HG02623 (cell line): ENCODE data around the gene TTC3.

ENCODE experiments used
- ATAC-seq: cut with Tn5 transposase; IDR thresholded peaks from one replicate; pipeline ENCODE4 v1.9.1; 2021; ENCODE audit warnings: moderate library complexity; ENCODE audit not compliant: unreplicated experiment

The TTC3 gene

GRCh38 chr21:37145635-37146111, 72.6 kb downstream of the TTC3 start:
- ATAC-seq: no peak

DNA sequence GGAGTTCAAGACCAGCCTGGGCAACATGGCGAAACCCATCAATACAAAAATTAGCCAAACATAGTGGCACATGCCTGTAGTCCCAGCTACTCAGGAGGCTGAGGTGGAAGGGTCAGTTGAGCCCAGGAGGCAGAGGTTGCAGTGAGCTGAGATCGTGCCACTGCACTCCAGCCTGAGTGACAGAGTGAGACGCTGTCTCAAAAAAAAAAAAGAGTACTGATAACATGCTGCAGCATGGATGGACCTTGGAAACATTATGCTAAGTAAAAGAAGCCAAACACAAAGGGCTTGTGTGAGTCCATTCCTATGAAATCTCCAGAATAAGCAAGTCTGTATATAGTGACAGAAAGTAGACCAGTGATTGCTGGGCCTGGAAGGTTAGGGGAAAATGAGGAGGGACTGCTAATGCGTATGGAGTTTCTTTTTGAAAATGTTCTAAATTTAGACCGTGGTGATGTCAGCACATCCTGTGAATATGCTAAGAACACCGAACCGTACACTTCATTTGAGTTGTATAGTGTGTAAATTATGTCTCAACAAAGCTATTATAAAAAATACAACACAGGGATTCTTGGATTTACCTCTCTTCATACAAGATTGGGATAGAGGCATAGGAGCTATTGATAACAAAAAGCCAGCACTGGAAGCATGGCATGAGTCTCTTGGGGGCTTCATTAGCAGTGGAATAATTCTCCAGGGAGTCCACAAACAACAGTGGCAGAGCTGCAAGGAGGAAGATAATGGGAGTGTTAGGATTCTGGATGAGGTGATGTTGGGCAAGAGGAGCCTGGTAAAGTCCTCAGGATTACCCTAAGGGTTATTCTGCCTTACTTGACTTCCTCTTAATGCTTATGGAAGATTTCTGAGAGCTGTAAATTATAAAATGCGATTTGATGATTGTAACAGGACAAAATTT, 73.5 kb downstream of the TTC3 start:
- ATAC-seq: no peak

DNA sequence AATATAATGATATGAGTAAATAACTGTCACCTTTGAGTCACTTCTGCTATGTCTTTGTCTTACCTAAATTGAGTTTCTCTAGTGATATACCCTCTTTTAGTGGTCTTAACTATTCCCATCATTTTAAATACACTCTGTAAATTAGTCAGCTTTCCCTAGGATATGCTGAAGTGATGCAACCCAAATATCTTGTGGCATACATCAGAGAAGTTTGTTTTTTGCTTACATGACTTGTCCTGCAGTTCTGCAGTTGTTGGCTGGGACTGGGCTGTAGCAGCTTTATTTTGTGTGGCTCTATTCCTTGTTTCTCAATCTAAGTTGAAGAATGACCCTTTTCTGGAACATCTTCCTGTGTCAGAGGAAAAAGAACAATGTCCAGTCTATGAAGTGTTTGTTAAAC, 76.4 kb downstream of the TTC3 start:
- ATAC-seq: no peak

DNA sequence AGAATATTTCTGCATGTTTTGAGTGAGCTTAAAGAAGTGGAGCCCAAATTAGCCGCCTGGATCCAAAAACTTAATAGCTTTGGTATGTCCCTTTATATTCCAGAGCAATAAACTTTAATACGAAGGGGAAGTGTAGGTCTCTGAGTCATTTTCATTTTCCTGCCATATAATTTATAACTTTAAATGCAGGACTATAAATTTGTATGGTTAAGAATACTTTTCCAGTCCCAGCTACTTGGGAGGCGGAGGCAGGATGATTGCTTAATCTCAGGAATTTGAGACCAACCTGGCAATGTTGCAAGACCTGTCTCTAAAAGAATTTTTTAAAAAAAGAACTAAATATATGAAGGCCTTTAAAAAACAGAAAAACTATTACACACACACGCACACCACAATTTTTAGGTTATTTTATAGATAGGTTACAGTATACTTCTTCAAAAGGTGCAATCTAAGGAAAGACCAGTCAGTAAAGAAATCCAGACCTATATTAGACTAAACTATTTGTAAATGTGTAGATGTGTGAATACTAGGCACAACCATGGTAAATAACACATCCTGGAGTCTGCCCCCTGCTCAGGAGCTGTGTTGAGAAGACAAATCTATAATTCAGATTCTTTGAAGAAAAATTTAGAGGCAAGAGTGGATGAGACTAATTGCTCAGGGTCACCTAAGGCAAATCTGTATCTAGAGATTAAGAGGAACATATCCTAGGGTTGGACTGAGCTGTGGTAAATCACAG, 80.3 kb downstream of the TTC3 start:
- no peak for ATAC-seq

- ATAC-seq: no peak
Observed at GRCh38 chr21:37153935-37154350, 80.9 kb downstream of the TTC3 start.

GRCh38 chr21:37155186-37155585, 82.1 kb downstream of the TTC3 start:
- no peak for ATAC-seq

- ATAC-seq: no peak
Observed at GRCh38 chr21:37157938-37158337, 84.9 kb downstream of the TTC3 start.

DNA sequence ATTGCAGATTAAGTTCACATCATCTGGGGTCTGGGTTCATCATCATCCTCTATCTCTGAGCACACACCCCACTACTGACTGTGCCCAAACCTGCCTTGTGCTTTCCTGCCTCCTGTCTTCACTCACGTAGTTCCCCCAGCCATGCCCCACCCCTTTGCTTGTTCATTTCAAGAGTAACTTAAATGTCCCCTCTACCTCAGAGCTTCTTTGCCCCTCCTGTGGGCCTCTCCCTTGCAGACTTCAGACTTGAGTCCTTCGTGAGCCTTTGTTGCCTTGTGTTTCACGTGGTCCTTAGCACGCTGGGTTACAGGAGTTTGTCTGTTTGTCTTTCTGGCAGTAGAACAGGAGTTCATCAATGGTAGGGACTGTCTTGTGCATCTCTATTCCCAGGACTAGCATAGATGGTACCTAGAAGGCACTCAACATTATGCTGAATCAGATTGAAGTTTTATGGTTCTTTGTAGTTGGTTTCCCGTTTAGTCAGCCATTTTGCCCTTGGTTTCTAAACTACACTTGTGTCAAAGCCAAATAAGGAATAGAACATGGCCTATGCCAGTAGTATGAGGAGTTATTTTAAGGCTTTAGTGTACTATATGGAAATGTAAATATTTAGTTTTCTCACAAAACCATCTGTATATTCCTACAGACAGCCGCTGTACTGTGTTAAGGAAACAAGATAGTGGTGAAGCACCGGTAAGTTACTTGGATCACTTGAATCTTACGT, 86.2 kb downstream of the TTC3 start:
- no peak for ATAC-seq

DNA sequence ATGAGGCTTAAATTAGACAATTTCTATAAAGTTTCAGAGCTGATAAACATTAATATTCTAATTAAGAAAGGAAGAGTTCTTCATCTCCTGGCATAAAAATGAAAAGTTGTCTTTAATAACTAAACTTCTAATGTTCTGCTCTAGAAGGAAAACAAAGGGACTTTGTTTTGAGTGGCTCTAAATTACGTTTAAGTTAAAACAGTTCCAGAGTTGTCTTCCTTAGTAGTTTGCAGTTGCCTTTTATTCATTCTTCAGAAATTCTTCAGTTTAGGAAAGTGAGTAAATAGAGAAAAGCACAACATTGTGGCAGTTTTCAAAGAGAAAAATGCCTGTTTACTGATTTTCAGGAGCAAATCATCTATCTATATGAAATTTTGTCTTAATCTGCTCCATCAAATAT, 86.9 kb downstream of the TTC3 start:
- no peak for ATAC-seq

- no peak for ATAC-seq
Observed at GRCh38 chr21:37164742-37165141, 91.7 kb downstream of the TTC3 start.

DNA sequence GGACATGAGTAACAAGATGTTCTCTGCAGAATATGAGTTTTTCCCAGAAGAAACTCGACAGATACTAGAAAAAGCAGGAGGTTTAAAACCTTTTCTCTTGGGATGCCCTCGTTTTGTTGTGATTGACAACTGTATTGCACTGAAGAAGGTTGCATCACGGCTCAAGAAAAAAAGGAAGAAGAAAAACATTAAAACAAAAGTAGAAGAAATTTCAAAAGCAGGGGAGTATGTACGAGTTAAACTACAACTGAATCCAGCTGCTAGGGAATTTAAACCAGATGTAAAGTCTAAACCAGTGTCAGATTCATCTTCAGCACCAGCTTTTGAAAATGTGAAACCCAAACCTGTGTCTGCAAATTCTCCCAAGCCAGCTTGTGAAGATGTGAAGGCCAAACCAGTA, 92.5 kb downstream of the TTC3 start:
- no peak for ATAC-seq

DNA sequence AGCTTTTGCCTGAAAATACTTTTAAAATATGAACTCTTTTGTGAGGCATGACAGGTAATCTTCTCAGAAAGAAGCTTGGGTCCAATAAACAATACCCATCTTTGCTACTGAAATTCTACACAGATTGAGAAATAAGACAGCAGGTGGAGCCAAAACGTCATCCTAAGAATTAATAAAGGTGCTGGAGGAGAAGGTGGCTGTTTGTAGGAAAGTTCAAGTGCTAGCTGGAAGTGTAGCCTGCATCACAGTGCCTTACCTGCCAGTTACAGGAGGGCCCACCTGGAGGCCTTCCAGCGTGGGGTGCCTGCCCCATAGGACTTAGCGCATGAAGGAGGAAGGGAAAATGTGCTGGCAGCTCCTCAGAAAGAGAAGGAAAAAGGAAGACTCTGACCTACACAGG, 93.7 kb downstream of the TTC3 start:
- no peak for ATAC-seq

- no peak for ATAC-seq
Observed at GRCh38 chr21:37168666-37169065, 95.6 kb downstream of the TTC3 start.

GRCh38 chr21:37172646-37173045, 99.6 kb downstream of the TTC3 start:
- no peak for ATAC-seq

GRCh38 chr21:37176716-37177115, 103.7 kb downstream of the TTC3 start:
- no peak for ATAC-seq

GRCh38 chr21:37181059-37181458, 108.0 kb downstream of the TTC3 start:
- ATAC-seq: no peak

GRCh38 chr21:37182222-37182621, 109.2 kb downstream of the TTC3 start:
- ATAC-seq: no peak

- no peak for ATAC-seq
Observed at GRCh38 chr21:37183749-37184148, 110.7 kb downstream of the TTC3 start.

DNA sequence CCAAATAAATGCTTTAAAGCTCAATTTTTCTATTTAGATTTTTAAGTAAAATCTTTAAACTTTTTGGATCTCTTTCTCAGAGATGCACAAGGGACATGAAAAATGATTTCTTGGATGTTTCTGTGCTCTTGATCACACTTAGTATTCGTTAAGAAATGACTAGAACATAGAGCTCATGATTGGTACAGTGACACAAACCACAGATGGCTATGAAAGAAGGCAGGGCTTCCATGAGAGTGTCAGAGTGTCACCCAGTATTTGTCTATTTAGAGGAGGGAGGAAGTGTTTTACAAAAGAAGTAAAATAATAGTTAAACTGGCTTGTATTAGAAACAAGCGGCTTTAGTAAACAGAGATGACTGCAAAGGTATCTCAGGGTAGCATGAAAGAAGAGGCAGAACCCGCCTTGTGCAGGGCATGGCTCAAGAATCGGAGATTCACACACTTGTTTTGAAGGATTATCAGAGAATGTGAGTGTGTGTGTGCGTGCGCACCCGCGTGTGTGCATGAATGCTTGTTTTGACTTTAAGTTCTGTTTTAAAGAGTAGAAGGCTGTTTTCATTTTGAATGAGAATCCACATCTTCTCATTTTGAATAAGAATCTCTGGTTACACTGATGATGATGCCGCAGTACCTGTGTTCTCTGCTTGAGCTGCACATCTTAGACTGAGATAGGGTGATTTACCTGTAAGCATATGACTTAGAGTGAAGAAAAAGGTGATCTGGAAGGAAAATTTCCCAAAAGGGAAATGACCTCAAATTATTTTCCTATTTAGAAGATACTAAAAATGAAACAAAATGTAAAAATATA, 111.9 kb downstream of the TTC3 start:
- no peak for ATAC-seq

GRCh38 chr21:37186983-37187382, 113.9 kb downstream of the TTC3 start:
- no peak for ATAC-seq

- ATAC-seq: no peak
Observed at GRCh38 chr21:37188825-37189224, 115.8 kb downstream of the TTC3 start.
